Measurements from ENCODE around the gene CCDC15. TPM values are rescaled to one million over a fixed set of nuclear protein-coding genes. Genes with fewer than 3 reads are reported as not detected.

Gene CCDC15
- total RNA-seq, 1 experiment from 2014 or later: 2.8 TPM

DNA sequence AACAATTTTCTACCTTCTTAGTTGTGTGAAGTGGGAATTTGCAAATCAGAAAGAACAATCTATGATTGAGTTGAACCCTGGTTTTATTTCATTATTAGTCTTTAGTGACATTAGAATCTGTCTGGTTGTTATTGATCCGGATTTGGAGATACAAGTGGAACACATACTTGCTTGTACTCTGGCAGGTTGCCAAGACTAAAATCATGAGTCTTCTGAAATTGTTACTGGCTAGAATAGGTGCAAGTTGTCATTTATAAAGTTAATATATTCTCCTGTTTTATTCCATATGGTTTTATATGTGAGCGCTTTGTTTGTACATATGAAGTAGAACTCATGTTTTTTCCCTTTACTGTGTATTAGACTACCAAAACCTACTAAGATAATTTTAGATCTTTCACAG is 23.0 kb downstream of the CCDC15 start:
- H3K27ac Mint-ChIP-seq: no peak overlapping the region
- Histone ChIP-seq H4K91ac (ENCODE audit: insufficient read length, low read depth, low read length) (no peak overlapping the region), H3K18ac (ENCODE audit: insufficient read length, low read depth, low read length) (no peak overlapping the region), H3K4ac (ENCODE audit: low read depth, low read length) (no peak overlapping the region), H4K8ac (replicated peaks; ENCODE audit: insufficient read length, low read depth, low read length) (no peak overlapping the region), H3K4me1 (ENCODE audit: insufficient read depth, low read length) (no peaks in the 10 kb centered on the region), H2BK120ac (ENCODE audit: low read depth, low read length, poor library complexity, severe bottlenecking) (no peak overlapping the region), H2AFZ (ENCODE audit: low read length) (no peak overlapping the region), H3K14ac (ENCODE audit: insufficient read depth, low read length) (no peak overlapping the region), H3K4me2 (ENCODE audit: insufficient read depth, insufficient read length, low read length) (no peak overlapping the region), H3K27me3 (ENCODE audit: insufficient read depth, low read length) (no peaks in the 10 kb centered on the region), H4K5ac (ENCODE audit: insufficient read length, low read depth, low read length) (no peak overlapping the region), H3K79me2 (ENCODE audit: insufficient read depth, low read length) (no peaks in the 10 kb centered on the region), H3K79me1 (ENCODE audit: insufficient read depth, low read depth, low read length, poor library complexity, severe bottlenecking) (no peaks in the 10 kb centered on the region), H4K20me1 (ENCODE audit: control insufficient read depth, insufficient read depth, insufficient read length) (no peaks in the 10 kb centered on the region), H2BK20ac (ENCODE audit: low read depth, low read length, poor library complexity, severe bottlenecking) (no peak overlapping the region), H3K9ac (ENCODE audit: extremely low read depth, insufficient read length, low read length) (no peak overlapping the region), H2BK15ac (ENCODE audit: low read depth, low read length) (no peak overlapping the region), H3K9me3 (ENCODE audit: control insufficient read depth, low read depth, low read length) (no peaks in the 10 kb centered on the region), H3T11ph (ENCODE audit: low read length) (no peak overlapping the region), H2AK5ac (ENCODE audit: insufficient read length, low read length) (no peak overlapping the region), H2BK12ac (ENCODE audit: insufficient read length, low read depth, low read length) (no peak overlapping the region), H3K23me2 (ENCODE audit: insufficient read length, low read depth, low read length, poor library complexity, severe bottlenecking) (no peaks in the 10 kb centered on the region), H2BK5ac (ENCODE audit: insufficient read length, low read length) (no peak overlapping the region), H3K27ac (ENCODE audit: insufficient read length, low read depth, low read length) (no peak overlapping the region), H3K56ac (ENCODE audit: insufficient read length, low read depth, low read length) (no peak overlapping the region), H3K23ac (ENCODE audit: insufficient read length, low read depth, low read length) (no peak overlapping the region)
- peaks cover 0 to 4% (median 0%) of the 10 kb centered on the region in 3 experiments; a peak in 2 of 7 replicates for H3K36me3 Mint-ChIP-seq (ENCODE audit: insufficient read depth in 1 of 3, low read depth in 3 of 3)
- H3K4me1 Mint-ChIP-seq: no peaks in the 10 kb centered on the region
- WGBS (ENCODE audit: extremely low coverage, insufficient read length, low lambda C conversion rate): no CpG with 5 or more reads among the region's 2 CpGs
- TF ChIP-seq, protein P1, sequence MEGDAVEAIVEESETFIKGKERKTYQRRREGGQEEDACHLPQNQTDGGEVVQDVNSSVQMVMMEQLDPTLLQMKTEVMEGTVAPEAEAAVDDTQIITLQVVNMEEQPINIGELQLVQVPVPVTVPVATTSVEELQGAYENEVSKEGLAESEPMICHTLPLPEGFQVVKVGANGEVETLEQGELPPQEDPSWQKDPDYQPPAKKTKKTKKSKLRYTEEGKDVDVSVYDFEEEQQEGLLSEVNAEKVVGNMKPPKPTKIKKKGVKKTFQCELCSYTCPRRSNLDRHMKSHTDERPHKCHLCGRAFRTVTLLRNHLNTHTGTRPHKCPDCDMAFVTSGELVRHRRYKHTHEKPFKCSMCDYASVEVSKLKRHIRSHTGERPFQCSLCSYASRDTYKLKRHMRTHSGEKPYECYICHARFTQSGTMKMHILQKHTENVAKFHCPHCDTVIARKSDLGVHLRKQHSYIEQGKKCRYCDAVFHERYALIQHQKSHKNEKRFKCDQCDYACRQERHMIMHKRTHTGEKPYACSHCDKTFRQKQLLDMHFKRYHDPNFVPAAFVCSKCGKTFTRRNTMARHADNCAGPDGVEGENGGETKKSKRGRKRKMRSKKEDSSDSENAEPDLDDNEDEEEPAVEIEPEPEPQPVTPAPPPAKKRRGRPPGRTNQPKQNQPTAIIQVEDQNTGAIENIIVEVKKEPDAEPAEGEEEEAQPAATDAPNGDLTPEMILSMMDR (conservative IDR thresholded peaks at IDR 0.05): no peak
- DNase-seq: no peak
- no peak overlapping the region for H3K4me3 Mint-ChIP-seq
- H3K27me3 Mint-ChIP-seq (ENCODE audit: low read depth): no peaks in the 10 kb centered on the region
- H3K9me3 Mint-ChIP-seq: peaks cover 5 to 7% of the 10 kb centered on the region in 2 experiments; a peak in 4 of 5 replicates
